GM18873 (cell line): ENCODE results near the gene CRYGA.
"Not testable (repeated sequence)": the region's sequence is repeated elsewhere in the genome, so short reads cannot be mapped to it uniquely, and the experiment has no call there.

Experiments used
- ATAC-seq: cut with Tn5 transposase; IDR thresholded peaks from one replicate; pipeline ENCODE4 v1.9.1; 2021; ENCODE audit warnings: mild to moderate bottlenecking, moderate library complexity, moderate number of reproducible peaks; ENCODE audit not compliant: unreplicated experiment, low FRiP score

Gene CRYGA

DNA sequence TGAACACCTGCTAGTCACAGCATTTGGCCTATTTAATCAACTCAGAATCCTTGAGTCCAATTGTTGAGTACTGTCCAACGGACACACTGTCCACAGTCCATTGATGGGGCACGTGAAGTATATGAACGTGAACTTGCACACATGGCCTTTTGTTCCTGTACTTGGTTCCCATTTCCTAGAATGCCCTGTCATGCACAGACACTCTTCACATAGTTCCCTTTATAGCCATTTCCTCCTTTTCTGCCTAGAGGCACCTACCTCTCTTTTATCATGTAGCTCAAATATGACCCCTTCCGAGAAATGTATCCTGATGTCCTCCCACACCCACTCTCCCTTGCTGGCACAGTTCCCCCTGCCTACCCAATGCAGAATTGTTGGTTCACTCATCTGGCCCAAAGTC lies 8.7 kb upstream of the CRYGA start:
- no peak for ATAC-seq

DNA sequence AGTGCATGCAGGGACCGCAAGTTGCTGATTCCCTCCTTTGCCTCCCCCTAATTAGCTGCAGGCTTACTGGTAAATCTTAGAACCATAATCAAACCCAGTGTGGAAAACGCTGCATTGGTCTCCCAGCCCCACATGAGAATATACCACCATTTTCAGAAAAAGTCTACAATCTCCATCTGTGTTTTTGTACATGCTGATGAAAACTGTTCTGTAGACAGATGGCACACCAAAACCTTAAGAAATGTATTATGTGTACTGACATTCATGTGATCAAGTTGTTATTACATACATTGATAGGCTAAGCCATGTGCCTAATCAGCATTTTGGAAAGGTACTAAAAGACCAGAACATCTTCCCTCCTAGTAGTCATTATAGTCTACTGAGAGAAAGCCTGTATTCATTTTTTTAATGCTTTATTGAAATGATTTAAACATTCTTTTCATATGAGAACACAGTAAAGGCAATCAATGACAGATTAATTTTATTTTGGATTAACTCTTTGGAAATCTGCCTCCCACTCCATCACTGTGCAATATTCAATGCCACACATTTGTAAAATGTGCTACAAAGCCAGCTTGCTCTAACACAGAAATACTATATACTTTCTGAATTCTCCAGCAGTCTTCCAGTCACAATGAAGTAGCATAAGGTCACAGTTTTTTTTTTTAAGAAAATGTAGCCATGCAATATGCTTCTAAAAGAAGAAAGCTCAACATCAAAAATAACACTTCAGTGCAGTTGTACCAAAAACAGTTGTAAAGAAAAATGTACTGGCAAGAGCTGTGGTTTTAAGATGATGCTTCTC lies 1.8 kb upstream of the CRYGA start:
- ATAC-seq = no peak

DNA sequence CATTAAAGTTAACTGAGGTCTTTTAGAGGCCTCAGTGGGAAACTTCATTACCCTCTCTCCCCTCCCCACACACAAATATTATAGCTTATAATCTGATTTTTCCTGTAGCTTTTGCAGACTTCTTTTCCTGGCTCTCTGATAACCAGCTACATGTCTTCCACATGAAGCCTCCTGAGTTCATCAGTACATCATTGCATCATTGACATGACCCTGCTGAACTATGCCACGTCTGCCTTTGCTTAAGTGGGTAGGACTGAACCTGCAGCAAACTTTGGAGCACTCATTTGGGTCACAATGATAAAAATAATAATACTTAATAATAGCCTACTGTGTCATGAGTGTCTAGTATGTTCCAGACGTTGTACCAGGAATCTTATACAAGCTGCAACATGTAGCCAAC lies 7.0 kb downstream of the CRYGA start:
- ATAC-seq = no peak

DNA sequence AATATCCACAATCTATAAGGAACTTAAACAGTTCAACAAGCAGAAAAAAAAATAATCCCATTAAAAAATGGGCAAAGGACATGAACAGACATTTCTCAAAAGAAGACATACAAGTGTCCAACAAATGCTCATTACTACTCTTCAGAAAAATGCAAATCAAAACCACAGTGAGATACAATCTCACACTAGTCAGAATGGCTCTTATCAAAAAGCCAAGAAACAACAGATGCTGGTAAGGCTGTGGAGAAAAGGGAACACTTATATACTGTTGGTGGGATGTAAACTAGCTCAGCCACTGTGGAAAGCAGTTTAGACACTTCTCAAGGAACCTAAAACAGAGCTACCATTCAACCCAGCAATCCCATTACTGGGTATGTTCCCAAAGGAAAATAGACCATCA lies 10.2 kb downstream of the CRYGA start:
- ATAC-seq = no peak

DNA sequence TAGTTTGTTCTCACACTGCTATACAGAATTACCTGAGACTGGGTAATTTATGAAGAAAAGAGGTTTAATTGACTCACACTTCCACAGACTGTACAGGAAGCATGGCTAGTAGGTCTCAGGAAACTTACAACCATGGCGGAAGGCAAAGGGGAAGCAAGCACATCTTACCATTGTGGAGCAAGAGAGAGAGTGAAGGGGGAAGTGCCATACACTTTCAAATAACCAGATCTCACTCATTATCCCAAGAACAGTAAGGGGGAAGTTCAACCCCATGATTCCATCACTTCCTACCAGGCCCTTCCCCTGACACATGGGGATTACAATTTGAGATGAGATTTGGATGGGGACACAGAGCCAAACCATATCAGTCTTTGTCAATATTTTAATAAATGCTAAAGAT lies 12.4 kb downstream of the CRYGA start:
- ATAC-seq = no peak

DNA sequence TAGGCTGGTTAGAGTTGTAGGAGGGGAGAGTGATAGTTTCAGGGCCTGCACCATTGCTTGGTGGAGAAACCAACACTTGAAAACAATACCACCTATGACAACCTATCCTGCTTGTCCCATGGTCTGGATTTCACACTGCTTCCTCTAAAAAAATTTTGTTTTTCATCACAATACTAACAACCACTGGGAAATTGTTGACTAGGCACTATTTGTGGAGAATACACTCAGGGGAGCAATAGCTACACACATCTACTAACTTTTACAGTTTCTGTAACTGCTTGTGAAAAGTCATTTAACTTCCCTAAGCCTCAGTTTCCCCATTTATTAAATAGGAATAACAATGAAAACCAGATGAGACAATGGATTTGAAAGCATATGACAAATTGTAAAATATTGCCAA lies 13.3 kb downstream of the CRYGA start:
- no peak for ATAC-seq

DNA sequence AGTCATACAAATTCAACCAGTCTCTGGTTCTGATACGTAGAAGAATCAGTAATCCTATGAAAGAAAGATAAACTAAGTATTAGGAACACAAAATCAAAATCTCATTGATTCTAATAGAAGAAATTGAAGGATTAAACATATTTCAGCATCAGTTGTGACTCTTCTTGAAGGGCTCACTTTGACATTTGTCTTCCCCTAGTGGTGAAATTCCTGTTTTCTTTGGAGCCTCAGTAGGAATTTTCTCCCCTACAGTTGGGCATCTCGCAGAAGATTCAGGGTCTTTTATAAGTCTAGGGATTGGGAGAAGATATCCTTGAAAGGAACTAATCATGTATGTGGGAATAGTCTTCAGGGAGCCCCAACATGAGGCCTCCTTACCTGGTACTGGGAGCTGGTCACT lies 14.6 kb downstream of the CRYGA start:
- no peak for ATAC-seq

DNA sequence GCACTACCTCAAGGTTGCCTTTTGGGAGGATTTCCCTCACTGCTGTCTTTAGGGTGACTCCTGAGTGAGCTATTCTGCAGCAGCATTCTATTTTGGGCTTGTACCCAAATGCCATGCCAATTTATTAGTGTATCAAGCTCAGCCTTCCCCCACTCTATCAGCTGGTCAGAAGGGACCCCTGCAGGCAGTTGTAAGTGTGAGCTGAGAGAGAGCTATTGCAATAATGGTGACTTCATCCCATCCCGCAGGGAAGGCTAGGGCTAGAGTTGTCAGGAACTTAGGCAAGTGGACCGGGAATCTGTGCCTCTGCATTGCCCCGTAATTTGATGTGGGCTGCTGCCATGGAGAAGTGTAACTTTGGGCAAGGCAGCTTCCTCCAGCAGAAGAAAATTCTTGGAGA lies 15.6 kb downstream of the CRYGA start:
- no peak for ATAC-seq

DNA sequence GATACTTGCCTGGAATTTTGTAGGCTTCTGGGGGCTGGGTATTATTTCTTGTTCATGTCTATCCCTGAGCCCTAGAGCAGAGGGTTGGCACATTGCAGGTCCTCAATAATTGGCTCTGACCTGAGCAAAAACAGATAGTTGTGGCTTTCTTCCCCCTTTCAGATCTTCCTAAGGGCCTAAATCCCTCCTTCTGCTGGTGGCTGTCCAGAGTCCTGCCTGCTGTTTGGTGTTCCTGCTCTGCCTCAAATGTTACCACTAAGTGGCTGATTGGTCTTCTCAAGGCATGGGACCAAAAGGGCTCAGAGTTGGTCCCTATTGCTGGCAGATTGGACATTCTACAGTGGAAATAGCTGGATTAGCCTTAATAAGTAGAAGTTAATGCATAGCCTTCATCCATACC lies 16.4 kb downstream of the CRYGA start:
- no peak for ATAC-seq

DNA sequence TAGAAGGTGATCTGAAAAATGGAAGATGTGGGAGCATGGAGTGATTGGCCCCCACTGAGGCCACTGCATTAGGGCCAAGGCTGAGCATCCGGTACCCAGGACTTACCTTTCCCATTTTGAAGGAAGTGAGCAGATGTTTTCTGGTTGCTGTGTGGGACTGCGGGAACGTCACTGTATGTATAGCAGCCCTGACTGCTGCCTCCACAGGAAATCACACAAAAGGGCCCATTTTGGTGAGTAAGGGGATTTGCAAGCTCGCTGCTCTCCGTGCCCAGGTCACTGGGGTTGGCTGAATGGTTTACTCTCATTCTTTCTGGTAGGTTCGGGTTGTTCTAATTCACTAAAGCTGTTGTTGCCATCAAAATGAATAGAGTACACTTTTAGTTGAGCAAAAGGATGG lies 17.4 kb downstream of the CRYGA start, which contains the start of gene CRYGB:
TSS of gene CRYGB (minus strand) at position 153 of the 400 bp plus-strand sequence. CDS start at position 115, 38 bp downstream.
- no peak for ATAC-seq

DNA sequence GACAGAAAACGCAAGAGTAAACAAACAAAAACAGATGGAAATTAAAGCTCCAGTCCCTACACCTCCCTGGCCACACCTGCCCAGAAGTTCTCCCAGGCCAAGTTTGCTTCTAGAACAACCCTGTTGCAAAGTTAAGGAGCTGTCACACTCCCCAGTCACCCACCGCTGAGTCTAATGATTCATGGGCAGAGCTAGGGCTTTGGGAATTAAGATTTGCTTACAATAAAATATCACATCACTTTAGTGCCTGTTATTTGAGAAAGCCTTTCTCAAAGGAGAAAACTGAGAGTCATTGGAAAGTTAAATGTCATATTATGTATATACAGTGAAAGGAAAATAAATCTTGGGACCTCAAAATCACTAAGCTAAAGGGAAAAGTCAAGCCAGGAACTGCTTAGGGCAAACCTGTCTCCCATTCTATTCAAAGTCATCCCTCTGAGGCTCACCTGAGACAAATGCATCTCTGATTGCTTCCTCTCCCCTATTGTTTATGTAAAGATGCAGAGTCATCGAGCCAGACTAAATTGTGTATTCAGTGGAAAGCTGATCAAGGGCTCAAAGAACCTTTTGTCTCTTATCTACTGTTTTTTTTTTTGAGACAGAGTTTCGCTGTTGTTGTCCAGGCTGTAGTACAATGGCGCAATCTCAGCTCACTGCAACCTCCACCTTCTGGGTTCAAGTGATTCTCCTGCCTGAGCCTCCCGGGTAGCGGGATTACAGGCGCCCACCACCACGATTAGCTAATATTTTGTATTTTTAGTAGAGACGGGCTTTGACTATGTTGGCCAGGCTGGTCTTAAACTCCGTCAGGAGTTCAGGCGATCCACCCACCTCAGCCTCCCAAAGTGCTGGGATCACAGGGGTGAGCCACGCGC lies 20.2 kb downstream of the CRYGA start:
- ATAC-seq = no peak

DNA sequence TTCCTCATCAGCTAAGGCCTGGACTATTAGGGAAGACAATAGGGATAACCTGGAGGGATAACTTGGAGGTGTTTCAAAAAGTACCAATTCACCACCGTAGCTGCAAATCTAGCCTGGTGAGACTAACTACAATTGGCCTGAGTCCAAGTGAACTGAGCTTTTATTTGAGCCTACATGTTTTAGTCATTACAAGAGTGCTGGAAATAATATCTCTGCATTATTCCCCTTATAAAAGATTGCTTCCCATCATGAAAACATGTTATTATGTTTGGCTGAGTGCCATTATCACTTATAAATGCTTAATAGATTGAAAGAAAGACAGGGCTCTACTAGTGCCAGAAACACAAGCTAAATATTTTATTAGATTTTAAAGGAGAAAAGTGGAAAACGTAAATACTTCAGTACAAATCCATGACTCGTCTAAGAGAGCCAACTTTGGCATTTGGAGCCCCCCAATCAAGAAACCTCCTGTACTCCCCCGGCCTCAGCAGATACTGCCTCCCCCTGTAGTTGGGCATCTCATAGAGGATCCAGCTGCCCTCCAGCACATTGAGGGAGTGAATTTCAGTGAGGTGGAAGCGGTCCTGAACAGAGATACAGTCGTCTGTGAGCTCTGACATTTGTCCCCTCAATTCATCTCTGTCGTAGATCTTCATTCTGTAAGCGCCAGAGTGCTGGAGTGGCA lies 21.0 kb downstream of the CRYGA start:
- ATAC-seq = no peak

DNA sequence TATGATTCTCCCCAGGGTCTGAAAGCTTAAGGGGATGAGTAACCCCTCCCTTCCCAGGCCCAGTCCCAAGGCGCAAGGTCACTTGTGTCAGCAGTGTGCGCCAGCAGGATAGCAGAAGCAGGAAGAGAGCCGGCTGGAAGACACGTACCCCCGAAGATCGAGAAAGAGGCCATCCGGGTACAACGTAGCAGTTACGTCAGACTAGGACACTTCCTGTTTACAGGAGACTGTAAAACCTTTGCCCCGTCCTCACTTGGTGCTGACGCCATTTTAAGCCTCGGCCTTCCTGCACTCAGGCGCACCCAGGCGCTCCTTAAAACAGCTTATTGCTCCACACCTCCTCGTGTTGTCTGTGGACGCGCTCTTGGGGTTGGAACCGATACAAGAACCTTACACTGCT lies 23.9 kb downstream of the CRYGA start:
- no peak for ATAC-seq

DNA sequence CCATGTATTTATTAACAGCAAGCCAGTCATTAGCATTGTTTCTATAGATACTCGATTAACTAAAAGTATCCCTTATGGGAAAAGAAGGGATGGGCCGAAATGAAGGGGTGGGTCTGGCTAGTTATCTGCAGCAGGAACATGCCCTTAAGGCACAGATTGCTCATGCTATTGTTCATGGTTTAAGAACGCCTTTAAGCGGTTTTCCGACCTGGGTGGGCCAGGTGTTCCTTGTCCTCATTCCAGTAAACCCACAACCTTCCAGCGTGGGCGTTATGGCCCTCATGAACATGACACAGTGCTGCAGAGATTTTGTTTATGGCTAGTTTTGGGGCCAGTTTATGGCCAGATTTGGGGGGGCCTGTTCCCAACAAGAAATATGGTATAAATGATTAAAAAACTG lies 25.1 kb downstream of the CRYGA start:
- not testable (repeated sequence) for ATAC-seq

DNA sequence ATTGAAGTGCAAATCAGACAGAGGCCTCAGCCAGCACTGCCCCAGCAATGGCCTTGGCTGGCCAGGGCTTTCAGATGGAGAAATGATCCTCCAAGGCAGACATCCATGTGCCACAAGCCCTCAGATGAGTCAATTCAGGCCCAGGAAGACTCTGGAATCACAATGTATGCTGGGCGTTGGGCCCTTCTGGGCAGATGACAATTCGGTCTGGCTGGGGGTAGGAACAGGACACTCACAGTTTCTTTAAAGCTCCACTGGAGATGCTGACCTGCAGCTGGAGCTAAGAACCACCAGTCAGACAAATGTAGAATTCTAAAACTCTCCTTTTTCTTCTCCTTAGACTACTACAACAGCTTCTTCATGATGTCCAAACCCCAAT lies 26.7 kb downstream of the CRYGA start:
- ATAC-seq = no peak

DNA sequence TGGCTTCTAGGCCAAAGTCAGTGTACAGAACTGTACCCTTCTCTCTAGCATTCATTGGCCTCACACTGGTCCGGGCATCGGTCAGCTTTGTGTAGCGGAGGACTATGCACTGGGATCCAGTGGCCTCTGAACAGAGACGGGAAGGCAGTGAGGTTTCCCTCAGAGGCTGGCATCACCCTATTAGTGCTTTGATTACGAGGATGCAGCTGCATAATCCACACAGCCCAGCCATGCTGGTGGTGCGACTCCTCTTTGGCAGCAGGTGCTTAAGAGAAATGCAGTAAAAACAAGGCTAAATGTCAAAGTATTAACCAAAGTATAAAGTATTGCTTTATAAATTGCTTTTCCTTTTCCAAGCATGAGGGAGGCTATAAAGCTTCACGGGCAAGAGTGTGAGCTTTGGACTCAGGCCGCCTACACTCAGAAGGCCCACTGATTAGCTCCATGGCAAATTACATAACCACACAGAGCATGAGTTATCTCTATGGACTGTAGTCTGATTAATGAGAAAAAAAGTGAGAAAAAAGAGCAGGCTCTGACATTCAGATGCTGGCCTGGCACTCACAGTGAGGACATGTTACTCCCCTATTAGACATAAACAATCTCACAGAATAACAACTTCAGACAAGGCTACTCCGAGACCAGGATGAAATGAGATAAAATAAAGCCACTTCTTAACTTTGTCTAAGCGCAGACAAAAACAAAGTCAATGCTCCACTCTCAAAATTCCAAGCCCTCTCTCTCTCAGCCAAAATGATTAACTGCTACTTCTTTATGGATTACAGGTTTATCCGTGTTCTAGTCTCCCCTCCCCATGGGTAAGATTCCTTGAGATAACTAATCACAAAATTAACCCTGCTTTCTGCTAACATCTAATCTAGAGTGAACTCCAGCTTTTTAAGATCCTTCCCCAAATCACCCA lies 27.3 kb downstream of the CRYGA start:
- no peak for ATAC-seq

DNA sequence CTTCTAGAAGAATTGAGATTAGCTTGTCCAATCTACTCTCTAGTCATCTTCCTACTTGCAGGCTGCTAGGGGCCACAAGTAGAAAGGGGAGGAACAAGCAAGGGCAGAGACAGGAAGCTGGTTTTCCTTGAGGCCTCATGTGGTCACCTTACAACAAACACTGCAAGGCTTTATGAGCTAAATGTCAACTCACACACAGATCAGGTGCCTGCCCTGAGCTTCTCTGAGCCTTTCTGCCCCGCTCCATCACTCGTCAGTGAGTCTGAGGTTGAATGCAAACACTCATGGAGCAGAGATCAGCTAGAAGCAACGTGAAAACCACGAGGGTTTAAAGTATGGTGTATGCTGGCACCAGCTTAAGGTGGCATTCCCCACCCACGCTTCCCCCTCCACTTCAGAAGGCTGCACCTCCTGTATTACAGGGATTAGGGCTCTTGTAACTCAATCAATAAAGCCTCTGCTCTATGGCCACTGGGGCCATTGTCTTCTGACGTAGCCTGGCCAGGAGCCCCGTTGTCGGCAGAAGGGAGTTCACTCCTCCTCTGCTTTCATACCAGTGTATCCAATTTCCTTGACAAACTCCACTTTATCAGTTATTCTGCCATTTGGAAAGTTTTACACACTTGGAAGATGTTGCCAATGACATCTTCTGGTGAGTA lies 28.3 kb downstream of the CRYGA start:
- no peak for ATAC-seq

DNA sequence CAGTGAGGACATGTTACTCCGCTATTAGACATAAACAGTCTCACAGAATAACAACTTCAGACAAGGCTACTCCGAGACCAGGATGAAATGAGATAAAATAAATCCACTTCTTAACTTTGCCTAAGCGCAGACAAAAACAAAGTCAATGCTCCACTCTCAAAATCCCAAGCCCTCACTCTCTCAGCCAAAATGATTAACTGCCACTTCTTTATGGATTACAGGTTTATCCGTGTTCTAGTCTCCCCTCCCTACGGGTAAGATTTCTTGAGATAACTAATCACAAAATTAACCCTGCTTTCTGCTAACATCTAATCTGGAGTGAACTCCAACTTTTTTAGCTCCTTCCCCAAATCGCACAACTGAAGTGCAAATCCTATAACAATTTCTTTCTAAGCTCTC lies 32.7 kb downstream of the CRYGA start:
- no peak for ATAC-seq
